Adipocyte (in vitro differentiated cells): Measurements from ENCODE around the gene CNTN5.

Experiments
- DNase-seq: peaks from one replicate; pipeline ENCODE4 v3.0.0-alpha.2; 2015; ENCODE audit warnings: low read depth
- H3K27me3 ChIP-seq: replicated peaks from 2 replicates; pipeline ENCODE4 v1.7.0; 2013; ENCODE audit warnings: mild to moderate bottlenecking, low read length, moderate library complexity; ENCODE audit not compliant: control insufficient read depth, insufficient read depth
- H3K36me3 ChIP-seq: 2 replicates; pipeline ENCODE4 v1.7.0; 2013; ENCODE audit warnings: low read length, mild to moderate bottlenecking, moderate library complexity; ENCODE audit not compliant: control insufficient read depth, insufficient read depth, severe bottlenecking
- H3K4me1 ChIP-seq: 2 replicates; pipeline ENCODE4 v1.7.0; 2013; ENCODE audit warnings: mild to moderate bottlenecking, low read length, moderate library complexity; ENCODE audit not compliant: control insufficient read depth, insufficient read depth
- H3K4me3 ChIP-seq: 2 replicates; pipeline ENCODE4 v1.7.0; 2013; ENCODE audit warnings: mild to moderate bottlenecking, low read length, moderate library complexity
- H3K9ac ChIP-seq: 2 replicates; pipeline ENCODE4 v1.7.0; 2013; ENCODE audit warnings: mild to moderate bottlenecking, low read length, moderate library complexity
- H3K9me3 ChIP-seq: 2 replicates; pipeline ENCODE4 v1.7.0; 2013; ENCODE audit warnings: mild to moderate bottlenecking, low read length, moderate library complexity; ENCODE audit not compliant: control insufficient read depth

Gene CNTN5

DNA sequence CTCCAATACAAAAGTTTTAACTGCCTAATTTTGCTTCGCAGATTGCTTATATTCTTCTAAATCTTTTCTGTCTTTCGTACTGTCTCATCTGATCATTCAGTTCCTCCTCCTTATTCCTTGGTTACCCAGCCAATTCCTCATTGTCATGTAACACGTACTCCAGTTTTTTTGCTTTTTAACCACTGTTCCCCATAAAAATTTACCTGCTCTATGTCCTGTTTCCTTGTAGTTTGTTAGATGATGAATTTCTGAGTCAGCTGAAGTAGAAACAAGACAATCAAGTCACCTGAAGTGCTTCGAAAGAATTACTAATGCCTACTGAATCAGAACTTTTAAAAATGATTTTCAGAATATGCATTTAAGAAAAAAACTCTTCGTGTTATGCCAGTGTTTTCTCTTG, 150.6 kb downstream of the CNTN5 start:
- Histone ChIP-seq H3K4me3 (no peak overlapping the region), H3K36me3 (no peaks in the 10 kb centered on the region), H3K9me3 (no peaks in the 10 kb centered on the region), H3K9ac (no peak overlapping the region), H3K27me3 (no peaks in the 10 kb centered on the region), H3K4me1 (no peaks in the 10 kb centered on the region)
- DNase-seq, result no peak

DNA sequence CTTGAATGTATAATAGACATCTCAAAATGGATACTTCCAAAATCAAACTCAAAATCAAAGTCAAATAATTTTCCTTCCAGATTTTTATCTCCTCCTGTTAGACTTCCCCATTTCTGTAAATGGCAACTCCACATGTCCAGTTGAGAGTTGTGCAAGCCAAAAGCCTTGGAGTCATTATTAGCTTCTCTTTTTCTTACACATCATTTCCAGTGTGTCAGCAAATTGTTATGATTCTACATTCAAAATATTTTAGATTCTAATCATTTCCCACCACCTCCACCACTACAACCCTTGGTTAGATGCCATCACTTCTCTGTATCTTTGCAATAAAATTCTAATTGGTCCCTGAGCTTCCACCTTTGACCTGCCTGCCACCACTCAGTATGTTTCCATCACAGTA, 155.7 kb downstream of the CNTN5 start:
- no peaks in the 10 kb centered on the region for H3K4me1 ChIP-seq
- no peak for DNase-seq
- H3K27me3 ChIP-seq, result no peaks in the 10 kb centered on the region
- H3K4me3 ChIP-seq, result no peak overlapping the region
- H3K9me3 ChIP-seq, result no peaks in the 10 kb centered on the region
- no peak overlapping the region for H3K9ac ChIP-seq
- H3K36me3 ChIP-seq, result no peaks in the 10 kb centered on the region

DNA sequence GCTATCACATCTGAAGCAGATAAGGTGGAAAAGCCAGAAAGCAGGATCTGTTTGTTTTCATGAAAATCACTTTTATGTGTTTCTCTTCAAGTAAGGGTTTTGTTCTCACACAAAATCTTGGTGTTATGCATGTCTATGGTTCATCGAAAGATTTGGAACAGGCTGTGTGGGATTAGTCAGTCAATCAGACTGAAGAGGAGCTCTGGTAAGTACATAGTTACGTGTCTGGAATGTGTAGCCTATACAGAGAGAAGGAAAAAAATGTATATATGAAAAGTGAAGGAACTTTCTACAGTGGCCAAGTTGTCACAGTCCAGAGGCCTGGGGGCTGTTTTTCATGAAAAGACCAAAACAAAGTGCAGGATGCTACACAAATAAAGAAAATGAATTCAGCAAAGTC, 156.7 kb downstream of the CNTN5 start:
- Histone ChIP-seq H3K4me1 (no peaks in the 10 kb centered on the region), H3K36me3 (no peaks in the 10 kb centered on the region), H3K9ac (no peak overlapping the region), H3K9me3 (no peaks in the 10 kb centered on the region), H3K4me3 (no peak overlapping the region), H3K27me3 (no peaks in the 10 kb centered on the region)
- DNase-seq, result no peak

DNA sequence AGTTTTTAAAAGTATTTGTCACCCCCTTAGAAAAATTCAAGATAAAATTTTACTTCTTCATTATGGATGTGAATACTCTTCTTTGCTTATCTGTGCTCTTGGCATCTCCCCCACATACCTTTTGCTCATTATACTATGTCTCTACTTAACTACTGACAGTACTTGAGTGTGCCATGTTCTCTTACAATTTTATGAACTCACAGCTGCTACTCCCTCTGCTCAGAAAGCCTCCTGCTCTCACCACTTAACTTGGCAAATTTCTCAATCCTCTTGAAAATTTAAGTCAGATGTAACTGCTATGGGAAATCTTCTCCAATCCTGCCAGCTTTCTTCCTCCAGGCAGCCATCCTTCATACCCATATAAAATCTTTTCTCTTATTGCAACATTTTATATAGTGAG, 163.4 kb downstream of the CNTN5 start:
- H3K4me3 ChIP-seq, result no peak overlapping the region
- no peaks in the 10 kb centered on the region for H3K36me3 ChIP-seq
- DNase-seq, result no peak
- no peaks in the 10 kb centered on the region for H3K27me3 ChIP-seq
- H3K4me1 ChIP-seq, result no peaks in the 10 kb centered on the region
- H3K9ac ChIP-seq, result no peak overlapping the region
- H3K9me3 ChIP-seq, result no peaks in the 10 kb centered on the region

DNA sequence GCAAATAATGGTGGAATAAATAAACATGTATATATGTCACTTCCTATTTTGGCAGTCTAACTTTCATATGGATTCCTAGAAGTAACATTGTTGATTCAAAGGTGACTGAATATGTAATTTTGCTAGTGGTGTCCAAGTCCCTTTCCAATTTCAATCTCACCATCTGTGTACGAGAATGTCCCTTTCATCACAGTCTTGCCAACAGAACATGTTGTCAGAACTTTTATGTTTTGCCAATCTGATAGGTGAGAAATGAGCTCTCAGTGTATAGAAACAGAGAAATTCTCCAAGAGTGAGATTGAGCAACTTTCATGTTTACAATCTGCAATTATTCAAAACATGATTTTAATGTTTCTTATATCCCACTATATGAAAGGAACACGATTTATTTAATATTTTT, 167.5 kb downstream of the CNTN5 start:
- H3K4me3 ChIP-seq, result no peak overlapping the region
- no peaks in the 10 kb centered on the region for H3K27me3 ChIP-seq
- no peak for DNase-seq
- no peaks in the 10 kb centered on the region for H3K4me1 ChIP-seq
- no peaks in the 10 kb centered on the region for H3K36me3 ChIP-seq
- no peaks in the 10 kb centered on the region for H3K9me3 ChIP-seq
- no peak overlapping the region for H3K9ac ChIP-seq

DNA sequence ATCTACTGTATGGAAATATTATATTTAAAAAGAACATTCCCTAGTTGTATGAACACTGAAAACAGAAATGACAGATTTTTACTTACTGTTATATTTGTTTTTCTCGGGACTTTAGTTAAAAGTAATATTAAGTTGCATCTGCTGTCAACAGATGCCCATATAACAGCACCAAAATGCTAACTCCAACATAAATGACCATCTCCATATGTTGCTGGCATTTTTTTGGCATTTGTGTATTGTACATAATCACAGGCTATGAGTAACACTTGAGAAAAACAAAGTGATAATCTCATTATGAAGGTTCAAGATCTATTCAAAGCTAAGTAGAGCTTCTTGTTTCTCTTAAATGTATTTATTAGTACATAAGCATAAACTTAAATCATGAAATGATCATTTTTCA, 172.0 kb downstream of the CNTN5 start:
- H3K4me3 ChIP-seq, result no peak overlapping the region
- DNase-seq, result no peak
- no peak overlapping the region for H3K9ac ChIP-seq
- no peaks in the 10 kb centered on the region for H3K4me1 ChIP-seq
- H3K27me3 ChIP-seq, result no peaks in the 10 kb centered on the region
- H3K36me3 ChIP-seq, result no peaks in the 10 kb centered on the region
- H3K9me3 ChIP-seq, result no peaks in the 10 kb centered on the region

DNA sequence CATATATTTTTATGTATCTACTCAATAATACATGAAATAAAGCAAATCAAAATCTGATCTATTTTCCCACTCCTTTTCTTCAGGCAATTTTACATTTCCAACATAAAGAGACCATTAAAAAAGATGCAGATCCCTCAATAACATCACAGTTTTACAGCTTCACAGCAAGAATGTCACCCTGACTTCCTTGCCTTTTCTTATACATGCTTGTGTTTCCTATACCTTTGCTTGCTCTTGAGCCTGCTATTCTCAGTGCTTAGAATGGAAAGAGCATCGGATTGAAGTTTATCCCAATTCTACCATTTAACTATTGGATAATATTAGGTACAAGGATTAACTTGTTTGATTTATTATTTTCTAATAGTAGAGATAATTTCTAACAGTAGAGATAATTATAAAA, 176.7 kb downstream of the CNTN5 start:
- no peaks in the 10 kb centered on the region for H3K27me3 ChIP-seq
- H3K9me3 ChIP-seq, result no peaks in the 10 kb centered on the region
- H3K9ac ChIP-seq, result no peak overlapping the region
- no peaks in the 10 kb centered on the region for H3K4me1 ChIP-seq
- no peak overlapping the region for H3K4me3 ChIP-seq
- DNase-seq, result no peak
- H3K36me3 ChIP-seq, result no peaks in the 10 kb centered on the region

DNA sequence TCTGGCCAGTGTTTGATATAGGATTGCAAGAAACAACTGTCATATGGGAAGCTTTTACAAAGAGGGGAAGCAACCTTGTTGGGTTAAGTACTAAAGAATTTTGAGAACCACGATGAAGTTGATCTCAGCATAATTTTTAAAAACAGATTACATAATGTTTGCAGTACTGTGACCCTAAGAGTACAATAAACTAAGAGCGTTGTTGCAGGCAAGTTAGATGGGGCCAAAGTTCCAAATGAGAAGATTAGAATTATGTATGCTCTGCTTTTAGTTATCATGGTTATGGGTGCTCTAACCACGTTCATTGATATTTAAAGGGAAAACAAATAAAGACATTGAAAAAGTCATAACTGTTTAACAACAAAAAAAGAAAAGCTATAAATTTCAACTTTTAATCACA, 177.5 kb downstream of the CNTN5 start:
- Histone ChIP-seq H3K36me3 (no peaks in the 10 kb centered on the region), H3K4me3 (no peak overlapping the region), H3K27me3 (no peaks in the 10 kb centered on the region)

DNA sequence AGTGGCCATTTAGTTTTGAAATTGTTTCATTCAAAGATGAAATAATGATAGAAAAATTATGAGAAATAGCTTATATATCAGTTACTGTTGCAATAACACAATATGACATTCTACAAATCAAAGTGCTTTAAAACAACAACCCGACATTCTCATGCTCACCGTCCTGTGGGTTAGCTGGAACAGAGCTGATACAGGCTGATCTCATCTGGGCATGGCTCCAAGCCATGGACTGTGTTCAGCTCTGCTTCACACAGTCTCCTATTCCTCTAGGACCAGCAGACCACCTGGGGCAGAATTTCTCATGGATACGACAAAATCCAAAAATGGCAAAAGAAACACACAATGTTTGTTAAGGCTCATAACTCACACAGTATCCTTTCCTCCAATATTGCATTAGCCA, 178.6 kb downstream of the CNTN5 start:
- no peak overlapping the region for H3K4me3 ChIP-seq
- H3K27me3 ChIP-seq, result no peaks in the 10 kb centered on the region
- no peaks in the 10 kb centered on the region for H3K4me1 ChIP-seq
- no peak for DNase-seq
- H3K9ac ChIP-seq, result no peak overlapping the region
- H3K9me3 ChIP-seq, result no peaks in the 10 kb centered on the region
- H3K36me3 ChIP-seq, result no peaks in the 10 kb centered on the region

More for the DNA sequence above, 177.5 kb downstream of the CNTN5 start:
- no peaks in the 10 kb centered on the region for H3K4me1 ChIP-seq
- H3K9ac ChIP-seq, result no peak overlapping the region
- no peak for DNase-seq
- H3K9me3 ChIP-seq, result no peaks in the 10 kb centered on the region

DNA sequence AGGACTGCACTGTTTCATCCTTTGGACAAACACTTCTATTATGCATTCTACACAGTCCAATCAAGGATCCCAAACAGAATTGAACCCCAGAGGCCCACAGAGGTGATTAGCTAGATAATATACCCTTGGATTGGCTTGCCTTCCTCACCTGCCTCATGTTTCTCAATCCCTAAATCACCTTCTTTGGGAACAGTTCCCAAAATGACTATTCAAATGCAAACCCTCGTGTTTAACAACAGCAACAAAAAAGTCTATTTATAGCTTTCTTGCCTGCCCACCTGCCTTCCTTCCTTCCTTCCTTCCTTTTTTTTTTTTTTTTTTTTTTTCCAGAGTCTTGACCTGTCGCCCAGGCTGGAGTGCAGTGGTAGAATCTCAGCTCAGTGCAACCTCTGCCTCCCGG, 180.0 kb downstream of the CNTN5 start:
- Histone ChIP-seq H3K27me3 (no peaks in the 10 kb centered on the region), H3K36me3 (no peaks in the 10 kb centered on the region), H3K4me3 (no peak overlapping the region), H3K4me1 (no peaks in the 10 kb centered on the region), H3K9ac (no peak overlapping the region), H3K9me3 (no peaks in the 10 kb centered on the region)
- no peak for DNase-seq

DNA sequence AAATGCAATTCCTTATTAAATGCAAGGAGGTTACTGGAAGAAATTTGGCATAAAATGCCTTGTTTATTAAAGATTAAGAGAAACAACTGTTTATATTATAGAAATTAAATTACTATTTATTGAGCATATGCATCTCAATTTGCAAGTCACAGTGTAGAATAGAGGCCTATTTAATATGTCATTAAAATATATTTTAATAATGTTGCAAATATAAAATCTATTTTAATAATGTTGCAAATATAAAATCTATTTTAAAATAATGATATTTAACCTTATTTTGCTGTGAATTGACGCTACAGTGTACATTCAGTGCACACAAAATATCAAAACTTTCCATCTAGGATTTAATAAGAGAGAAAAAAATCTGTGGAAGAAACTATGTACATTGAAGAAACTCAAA, 188.1 kb downstream of the CNTN5 start:
- H3K4me3 ChIP-seq, result no peak overlapping the region
- no peak for DNase-seq
- H3K4me1 ChIP-seq, result no peaks in the 10 kb centered on the region
- H3K9ac ChIP-seq, result no peak overlapping the region
- H3K36me3 ChIP-seq, result no peaks in the 10 kb centered on the region
- H3K9me3 ChIP-seq, result no peaks in the 10 kb centered on the region
- H3K27me3 ChIP-seq, result no peaks in the 10 kb centered on the region

DNA sequence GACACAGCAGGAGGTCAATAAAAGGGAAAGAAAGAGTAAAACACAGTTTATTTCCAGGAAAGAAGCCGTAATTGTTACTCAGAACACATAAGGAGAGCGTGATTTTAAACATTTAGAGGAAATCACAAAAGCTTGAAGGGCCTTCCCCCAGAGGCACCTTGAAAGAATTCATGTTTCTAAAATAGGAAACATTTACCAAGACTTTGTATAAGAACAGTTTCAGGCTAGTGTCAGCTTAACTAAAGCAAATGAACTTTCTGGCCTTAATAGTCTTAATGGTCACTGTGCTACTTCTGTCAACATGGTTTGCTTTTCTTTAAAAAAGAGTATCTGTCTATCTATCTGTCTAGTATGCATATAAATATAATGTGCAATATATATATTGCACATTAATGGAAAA, 208.8 kb downstream of the CNTN5 start:
- Histone ChIP-seq H3K36me3 (no peaks in the 10 kb centered on the region), H3K9ac (no peak overlapping the region), H3K27me3 (no peaks in the 10 kb centered on the region), H3K9me3 (no peaks in the 10 kb centered on the region), H3K4me3 (no peak overlapping the region), H3K4me1 (no peaks in the 10 kb centered on the region)
- DNase-seq, result no peak
